Panc1 (cell line): Measurements from ENCODE around the gene XAF1. TPM values are rescaled to one million over a fixed set of nuclear protein-coding genes. Genes with fewer than 3 reads are reported as not detected.

ENCODE experiments used
- ATAC-seq: fragments of 200-7000 bp; cut with Tn5 transposase; 2 replicates; pipeline ENCODE4 v1.9.1; 2020; ENCODE audit warnings: mild to moderate bottlenecking, moderate library complexity
- BruUV-seq: library from RNA; stranded (reverse); fragments of 400-500 nt; replicated peaks from 2 replicates; lab custom pipeline; 2021; lab: Mats Ljungman, UMichigan
- CTCF ChIA-PET: fragments of 300-600 bp; sonication (Branson Sonifier 250); formaldehyde crosslinking; loops from one replicate; lab custom pipeline; 2022; ENCODE audit warnings: antibody characterized with exemption; lab: Charles Lee
- POLR2A ChIA-PET: fragments of 300-600 bp; sonication (Branson Sonifier 250); formaldehyde crosslinking; loops from one replicate; lab custom pipeline; 2022; ENCODE audit warnings: antibody characterized with exemption; lab: Charles Lee
- DNase-seq: peaks from one replicate; pipeline ENCODE4 v3.0.0-alpha.2; 2010; ENCODE audit warnings: low read depth, low spot score
- H3K27ac ChIP-seq: 2 replicates; pipeline ENCODE4 v1.5.1; 2011; ENCODE audit warnings: mild to moderate bottlenecking, low read length, inconsistent platforms
- H3K27me3 ChIP-seq: fragments of 200-500 bp; sonication (Bioruptor generic); 2 replicates; pipeline ENCODE4 v1.6.0; 2014; ENCODE audit warnings: low read length, inconsistent platforms; ENCODE audit not compliant: control insufficient read depth, insufficient read depth
- H3K36me3 ChIP-seq: fragments of 200-500 bp; sonication (Bioruptor generic); 2 replicates; pipeline ENCODE4 v1.5.1; 2014; ENCODE audit warnings: inconsistent platforms, mild to moderate bottlenecking, low read length, moderate library complexity; ENCODE audit not compliant: control insufficient read depth, insufficient read depth
- H3K4me1 ChIP-seq: 2 replicates; pipeline ENCODE4 v1.5.1; 2011; ENCODE audit warnings: inconsistent platforms, mild to moderate bottlenecking, low read length, moderate library complexity; ENCODE audit not compliant: control insufficient read depth, insufficient read depth
- H3K4me3 ChIP-seq, 2 experiments: 2 replicates each; pipeline ENCODE4 v1.5.1; 2011 to 2012; ENCODE audit warnings: low read depth in 2 of 2, low read length in 2 of 2, mild to moderate bottlenecking in 2 of 2, inconsistent platforms in 1 of 2, moderate library complexity in 1 of 2
- H3K9me3 ChIP-seq: fragments of 200-500 bp; sonication (Bioruptor generic); 2 replicates; pipeline ENCODE4 v1.5.1; 2014; ENCODE audit warnings: low read depth, mild to moderate bottlenecking, inconsistent platforms, low read length, moderate library complexity; ENCODE audit not compliant: control insufficient read depth, insufficient read depth
- POLR2AphosphoS5 ChIP-seq: IDR thresholded peaks from 2 replicates; pipeline ENCODE4 v1.6.1; 2012; ENCODE audit warnings: mild to moderate bottlenecking, low read depth, low read length, moderate library complexity
- SIN3A ChIP-seq: IDR thresholded peaks from 2 replicates; pipeline ENCODE4 v1.6.1; 2012; ENCODE audit warnings: low read depth, mild to moderate bottlenecking, low read length, moderate library complexity, borderline replicate concordance; ENCODE audit not compliant: insufficient read depth
- TCF7L2 ChIP-seq: IDR thresholded peaks from 2 replicates; pipeline ENCODE4 v1.6.1; 2011; ENCODE audit warnings: mild to moderate bottlenecking, low read depth, low read length, inconsistent platforms
- in situ Hi-C: cut with HindIII; loops from 2 replicates; pipeline ENCODE4 v1.10.0; 2016; ENCODE audit warnings: low sequenced_read_pairs, low pct_unique_long_range_greater_than_20kb
- intact Hi-C: fragments of 100-400 bp; cut with micrococcal nuclease; formaldehyde crosslinking; loops from one replicate; pipeline ENCODE4 v1.10.0; 2022; ENCODE audit not compliant: unreplicated experiment
- total RNA-seq: library from RNA; stranded (reverse); gene quantifications from one replicate; pipeline ENCODE4 v1.2.1, GENCODE V29; 2021; ENCODE audit not compliant: unreplicated experiment
- TF ChIP-seq, protein P1 (sequence below), 2 experiments: IDR thresholded peaks; 2 replicates each; pipeline ENCODE4 v1.6.1; 2011 to 2012; ENCODE audit warnings: low read depth in 2 of 2, control low read depth in 1 of 2, low read length in 1 of 2, mild to moderate bottlenecking in 1 of 2, moderate library complexity in 1 of 2; ENCODE audit not compliant: insufficient read depth in 1 of 2
- TF ChIP-seq, protein P2 (sequence below): fragments of 450-650 bp; IDR thresholded peaks from 2 replicates; pipeline ENCODE4 v1.5.1; 2017; ENCODE audit warnings: mild to moderate bottlenecking

The XAF1 gene
- total RNA-seq, 1 experiment from 2014 or later: 3.5 TPM

DNA sequence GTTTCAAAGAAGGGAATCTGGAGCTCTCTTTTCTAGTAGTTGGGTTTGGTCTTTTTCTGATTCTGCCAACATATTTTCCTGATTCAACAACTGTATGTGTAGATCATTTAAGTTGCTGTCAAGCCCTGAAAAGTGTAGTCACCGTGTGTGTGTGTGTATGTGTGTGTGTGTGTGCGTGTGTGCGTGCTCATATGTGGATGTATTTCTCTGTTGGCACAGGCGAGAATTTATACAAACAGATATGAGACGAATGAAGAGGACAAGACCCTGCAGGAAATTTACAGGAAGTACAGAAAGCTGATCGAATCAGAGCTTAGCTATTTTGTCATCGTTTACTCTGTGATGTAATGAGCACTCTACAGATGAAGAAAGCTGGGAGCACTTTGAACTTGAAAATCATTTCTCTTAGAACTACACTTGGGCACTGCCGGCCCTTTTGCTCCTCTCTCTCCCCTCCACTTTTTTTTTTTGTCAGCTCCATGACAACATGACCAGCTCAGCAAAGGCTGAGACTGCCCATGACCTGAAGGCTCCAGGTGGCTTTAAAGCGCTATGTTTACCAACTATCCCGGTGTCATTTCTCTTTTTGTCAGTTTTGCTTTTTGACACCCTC, 31.3 kb downstream of the XAF1 start:
- no TSS peak for BruUV-seq
- ChIA-PET CTCF (interaction anchor here (0.6 kb wide), 1 partner anchor 43 kb away, joined by 3 read pairs; no protein-coding TSS in a partner anchor), POLR2A (interaction anchor here (0.6 to 0.7 kb wide), 2 partner anchors 15 to 204 kb away, joined by 3 to 7 read pairs; no protein-coding TSS in a partner anchor)
- no peak for ATAC-seq
- no peaks in the 10 kb centered on the region for H3K9me3 ChIP-seq
- in situ Hi-C loops (no loop called here), intact Hi-C loops (no loop called here)
- H3K27ac ChIP-seq: no peak overlapping the region
- H3K27me3 ChIP-seq: peaks cover 9% of the 10 kb centered on the region
- TF ChIP-seq SIN3A (no peak), POLR2AphosphoS5 (no peak), TCF7L2 (no peak)
- TF ChIP-seq, protein P1, sequence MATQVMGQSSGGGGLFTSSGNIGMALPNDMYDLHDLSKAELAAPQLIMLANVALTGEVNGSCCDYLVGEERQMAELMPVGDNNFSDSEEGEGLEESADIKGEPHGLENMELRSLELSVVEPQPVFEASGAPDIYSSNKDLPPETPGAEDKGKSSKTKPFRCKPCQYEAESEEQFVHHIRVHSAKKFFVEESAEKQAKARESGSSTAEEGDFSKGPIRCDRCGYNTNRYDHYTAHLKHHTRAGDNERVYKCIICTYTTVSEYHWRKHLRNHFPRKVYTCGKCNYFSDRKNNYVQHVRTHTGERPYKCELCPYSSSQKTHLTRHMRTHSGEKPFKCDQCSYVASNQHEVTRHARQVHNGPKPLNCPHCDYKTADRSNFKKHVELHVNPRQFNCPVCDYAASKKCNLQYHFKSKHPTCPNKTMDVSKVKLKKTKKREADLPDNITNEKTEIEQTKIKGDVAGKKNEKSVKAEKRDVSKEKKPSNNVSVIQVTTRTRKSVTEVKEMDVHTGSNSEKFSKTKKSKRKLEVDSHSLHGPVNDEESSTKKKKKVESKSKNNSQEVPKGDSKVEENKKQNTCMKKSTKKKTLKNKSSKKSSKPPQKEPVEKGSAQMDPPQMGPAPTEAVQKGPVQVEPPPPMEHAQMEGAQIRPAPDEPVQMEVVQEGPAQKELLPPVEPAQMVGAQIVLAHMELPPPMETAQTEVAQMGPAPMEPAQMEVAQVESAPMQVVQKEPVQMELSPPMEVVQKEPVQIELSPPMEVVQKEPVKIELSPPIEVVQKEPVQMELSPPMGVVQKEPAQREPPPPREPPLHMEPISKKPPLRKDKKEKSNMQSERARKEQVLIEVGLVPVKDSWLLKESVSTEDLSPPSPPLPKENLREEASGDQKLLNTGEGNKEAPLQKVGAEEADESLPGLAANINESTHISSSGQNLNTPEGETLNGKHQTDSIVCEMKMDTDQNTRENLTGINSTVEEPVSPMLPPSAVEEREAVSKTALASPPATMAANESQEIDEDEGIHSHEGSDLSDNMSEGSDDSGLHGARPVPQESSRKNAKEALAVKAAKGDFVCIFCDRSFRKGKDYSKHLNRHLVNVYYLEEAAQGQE (IDR thresholded peaks at IDR 0.05; ENCODE audit: insufficient read depth in 1 of 2, low read depth in 2 of 2, low read length in 1 of 2): no peak
- TF ChIP-seq, protein P2, sequence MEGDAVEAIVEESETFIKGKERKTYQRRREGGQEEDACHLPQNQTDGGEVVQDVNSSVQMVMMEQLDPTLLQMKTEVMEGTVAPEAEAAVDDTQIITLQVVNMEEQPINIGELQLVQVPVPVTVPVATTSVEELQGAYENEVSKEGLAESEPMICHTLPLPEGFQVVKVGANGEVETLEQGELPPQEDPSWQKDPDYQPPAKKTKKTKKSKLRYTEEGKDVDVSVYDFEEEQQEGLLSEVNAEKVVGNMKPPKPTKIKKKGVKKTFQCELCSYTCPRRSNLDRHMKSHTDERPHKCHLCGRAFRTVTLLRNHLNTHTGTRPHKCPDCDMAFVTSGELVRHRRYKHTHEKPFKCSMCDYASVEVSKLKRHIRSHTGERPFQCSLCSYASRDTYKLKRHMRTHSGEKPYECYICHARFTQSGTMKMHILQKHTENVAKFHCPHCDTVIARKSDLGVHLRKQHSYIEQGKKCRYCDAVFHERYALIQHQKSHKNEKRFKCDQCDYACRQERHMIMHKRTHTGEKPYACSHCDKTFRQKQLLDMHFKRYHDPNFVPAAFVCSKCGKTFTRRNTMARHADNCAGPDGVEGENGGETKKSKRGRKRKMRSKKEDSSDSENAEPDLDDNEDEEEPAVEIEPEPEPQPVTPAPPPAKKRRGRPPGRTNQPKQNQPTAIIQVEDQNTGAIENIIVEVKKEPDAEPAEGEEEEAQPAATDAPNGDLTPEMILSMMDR: no peak
- DNase-seq: no peak
- H3K4me1 ChIP-seq: no peaks in the 10 kb centered on the region
- no peaks in the 10 kb centered on the region for H3K36me3 ChIP-seq
- H3K4me3 ChIP-seq: no peak overlapping the region

DNA sequence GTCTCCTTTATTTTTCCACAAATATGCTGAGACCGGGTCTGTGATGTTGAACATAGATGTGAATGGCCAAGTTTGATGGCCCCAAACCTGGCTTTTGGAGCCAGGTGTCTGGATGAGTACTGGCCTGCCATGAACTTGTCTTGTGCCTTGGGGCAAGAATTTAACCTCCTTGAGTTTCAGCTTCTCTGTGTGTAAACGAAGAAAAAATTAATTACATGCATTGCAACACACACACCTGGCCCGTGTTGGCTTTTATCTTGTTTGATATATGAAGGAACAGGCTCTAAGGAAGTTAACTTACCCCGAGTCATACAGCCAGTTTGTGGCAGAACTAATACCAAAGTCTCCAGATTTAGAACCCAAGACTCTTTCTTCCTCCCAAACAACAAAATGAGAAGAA, 33.3 kb downstream of the XAF1 start:
- POLR2A ChIA-PET: no interaction called here

More for the DNA sequence above, 33.3 kb downstream of the XAF1 start:
- no peak for ATAC-seq
- H3K36me3 ChIP-seq: no peaks in the 10 kb centered on the region
- no peak for TF ChIP-seq POLR2AphosphoS5
- TF ChIP-seq, protein P2: no peak
- TF ChIP-seq SIN3A: no peak
- no peak for TF ChIP-seq TCF7L2
- TF ChIP-seq, protein P1 (IDR thresholded peaks at IDR 0.05; ENCODE audit: insufficient read depth in 1 of 2, low read depth in 2 of 2, low read length in 1 of 2): no peak
- no peaks in the 10 kb centered on the region for H3K9me3 ChIP-seq
- peaks cover 8% of the 10 kb centered on the region for H3K27me3 ChIP-seq
- no peak overlapping the region for H3K27ac ChIP-seq
- intact Hi-C loops (no loop called here), in situ Hi-C loops (no loop called here)
- no peak overlapping the region for H3K4me3 ChIP-seq
- DNase-seq: no peak
- CTCF ChIA-PET: interaction anchor here (0.6 kb wide), 1 partner anchor 68 kb away, joined by 4 read pairs; no protein-coding TSS in a partner anchor
- H3K4me1 ChIP-seq: no peaks in the 10 kb centered on the region
- BruUV-seq: no TSS peak
